Measurements from ENCODE around the gene CTDSP1.

CTDSP1 gene

DNA sequence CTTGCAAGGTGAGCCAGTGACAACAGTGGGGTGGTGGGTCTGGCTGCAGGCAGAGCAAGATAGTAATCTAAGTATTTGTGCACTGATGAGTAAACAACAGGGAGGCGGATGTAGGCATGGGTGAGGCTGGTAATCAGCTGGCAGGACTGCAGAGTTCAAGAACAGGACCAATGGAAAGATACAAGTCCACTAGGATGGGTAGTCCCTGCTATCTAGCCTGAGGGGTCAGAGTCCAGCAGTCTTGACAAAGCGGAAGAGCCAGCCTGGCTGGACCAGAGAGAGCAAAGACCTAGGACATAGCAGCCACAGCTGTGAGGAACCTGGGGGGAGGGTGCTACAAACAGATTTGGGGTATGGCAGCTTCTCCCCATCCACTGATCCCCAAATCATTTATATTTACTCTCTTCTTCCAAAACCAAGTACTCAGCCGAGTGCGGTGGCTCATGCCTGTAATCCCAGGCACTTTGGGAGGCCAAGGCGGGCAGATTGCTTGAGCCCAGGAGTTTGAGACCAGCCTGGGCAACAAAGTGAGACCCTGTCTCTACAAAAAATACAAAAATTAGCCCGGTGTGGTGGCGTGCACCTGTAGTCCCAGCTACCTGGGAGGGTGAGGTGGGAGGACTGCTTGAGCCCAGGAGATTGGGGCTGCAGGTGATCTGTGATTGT is 45.2 kb downstream of the CTDSP1 start:
- Histone ChIP-seq H3K27ac (ENCODE audit: poor library complexity, severe bottlenecking) (no peak overlapping the region), H3K9me3 (ENCODE audit: severe bottlenecking) (no peaks in the 10 kb centered on the region), H3K4me1 (ENCODE audit: insufficient read depth, poor library complexity, severe bottlenecking) (peaks cover 2% of the 10 kb centered on the region), H3K27me3 (ENCODE audit: insufficient read depth, poor library complexity, severe bottlenecking) (no peaks in the 10 kb centered on the region), H3K36me3 (ENCODE audit: low read depth) (peaks cover 10% of the 10 kb centered on the region), H3K4me3 (ENCODE audit: severe bottlenecking) (no peak overlapping the region)
- TF ChIP-seq, protein P1, sequence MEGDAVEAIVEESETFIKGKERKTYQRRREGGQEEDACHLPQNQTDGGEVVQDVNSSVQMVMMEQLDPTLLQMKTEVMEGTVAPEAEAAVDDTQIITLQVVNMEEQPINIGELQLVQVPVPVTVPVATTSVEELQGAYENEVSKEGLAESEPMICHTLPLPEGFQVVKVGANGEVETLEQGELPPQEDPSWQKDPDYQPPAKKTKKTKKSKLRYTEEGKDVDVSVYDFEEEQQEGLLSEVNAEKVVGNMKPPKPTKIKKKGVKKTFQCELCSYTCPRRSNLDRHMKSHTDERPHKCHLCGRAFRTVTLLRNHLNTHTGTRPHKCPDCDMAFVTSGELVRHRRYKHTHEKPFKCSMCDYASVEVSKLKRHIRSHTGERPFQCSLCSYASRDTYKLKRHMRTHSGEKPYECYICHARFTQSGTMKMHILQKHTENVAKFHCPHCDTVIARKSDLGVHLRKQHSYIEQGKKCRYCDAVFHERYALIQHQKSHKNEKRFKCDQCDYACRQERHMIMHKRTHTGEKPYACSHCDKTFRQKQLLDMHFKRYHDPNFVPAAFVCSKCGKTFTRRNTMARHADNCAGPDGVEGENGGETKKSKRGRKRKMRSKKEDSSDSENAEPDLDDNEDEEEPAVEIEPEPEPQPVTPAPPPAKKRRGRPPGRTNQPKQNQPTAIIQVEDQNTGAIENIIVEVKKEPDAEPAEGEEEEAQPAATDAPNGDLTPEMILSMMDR (IDR thresholded peaks at IDR 0.05; ENCODE audit: poor library complexity, severe bottlenecking), result no peak
- no peak for ATAC-seq (ENCODE audit: low read depth)
- no peak for DNase-seq (ENCODE audit: low spot score)

DNA sequence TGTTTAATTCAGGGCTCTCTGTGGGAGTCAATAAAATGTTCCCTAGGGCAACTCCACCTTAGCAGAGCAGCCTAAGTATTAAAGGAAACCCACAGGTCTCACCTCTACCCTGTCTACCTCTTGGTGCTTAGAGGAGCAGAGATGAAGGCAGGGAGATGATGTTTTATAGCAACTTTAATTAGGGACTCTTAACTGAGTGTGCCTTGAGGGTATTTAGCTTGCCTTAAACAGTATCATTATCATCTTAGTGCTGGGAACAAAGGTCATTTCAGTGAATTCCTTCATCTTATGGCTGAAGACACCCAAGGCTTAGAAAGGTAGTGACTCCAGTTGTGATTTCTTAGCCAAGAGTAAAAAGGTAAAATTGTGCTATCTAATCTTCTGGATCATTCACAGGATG is 45.9 kb downstream of the CTDSP1 start:
- ATAC-seq (ENCODE audit: low read depth), result no peak
- DNase-seq (ENCODE audit: low spot score), result no peak
- TF ChIP-seq, protein P1 (IDR thresholded peaks at IDR 0.05; ENCODE audit: poor library complexity, severe bottlenecking), result no peak
- H3K27ac ChIP-seq (ENCODE audit: poor library complexity, severe bottlenecking), result no peak overlapping the region
- no peaks in the 10 kb centered on the region for H3K9me3 ChIP-seq (ENCODE audit: severe bottlenecking)
- peaks cover 2% of the 10 kb centered on the region for H3K4me1 ChIP-seq (ENCODE audit: insufficient read depth, poor library complexity, severe bottlenecking)
- H3K36me3 ChIP-seq (ENCODE audit: low read depth), result peaks cover 18% of the 10 kb centered on the region
- no peak overlapping the region for H3K4me3 ChIP-seq (ENCODE audit: severe bottlenecking)
- no peaks in the 10 kb centered on the region for H3K27me3 ChIP-seq (ENCODE audit: insufficient read depth, poor library complexity, severe bottlenecking)

DNA sequence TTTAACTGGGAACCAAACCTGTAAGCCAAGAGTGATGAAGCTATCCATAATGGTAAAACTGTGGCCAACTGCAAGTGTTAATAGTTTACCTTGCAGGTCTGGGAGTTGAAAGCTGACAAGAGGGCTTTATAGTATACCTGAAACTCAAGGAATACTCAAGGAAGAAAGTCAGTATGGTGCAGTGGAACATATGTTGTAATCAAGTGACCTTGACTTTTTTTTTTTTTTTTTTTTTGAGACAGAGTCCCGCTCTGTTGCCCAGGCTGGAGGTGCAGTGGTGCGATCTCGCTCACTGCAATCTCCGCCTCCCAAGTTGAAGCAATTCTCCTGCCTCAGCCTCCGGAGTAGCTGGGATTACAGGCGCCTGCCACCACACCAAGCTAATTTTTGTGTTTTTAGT is 46.9 kb downstream of the CTDSP1 start:
- DNase-seq (ENCODE audit: low spot score) (no peak), ATAC-seq (ENCODE audit: low read depth) (no peak)
- H3K27me3 ChIP-seq (ENCODE audit: insufficient read depth, poor library complexity, severe bottlenecking), result no peaks in the 10 kb centered on the region
- no peak overlapping the region for H3K4me3 ChIP-seq (ENCODE audit: severe bottlenecking)
- H3K27ac ChIP-seq (ENCODE audit: poor library complexity, severe bottlenecking), result no peak overlapping the region
- TF ChIP-seq, protein P1 (IDR thresholded peaks at IDR 0.05; ENCODE audit: poor library complexity, severe bottlenecking), result no peak
- H3K36me3 ChIP-seq (ENCODE audit: low read depth), result peaks cover 27% of the 10 kb centered on the region
- peaks cover 2% of the 10 kb centered on the region for H3K4me1 ChIP-seq (ENCODE audit: insufficient read depth, poor library complexity, severe bottlenecking)
- H3K9me3 ChIP-seq (ENCODE audit: severe bottlenecking), result no peaks in the 10 kb centered on the region

DNA sequence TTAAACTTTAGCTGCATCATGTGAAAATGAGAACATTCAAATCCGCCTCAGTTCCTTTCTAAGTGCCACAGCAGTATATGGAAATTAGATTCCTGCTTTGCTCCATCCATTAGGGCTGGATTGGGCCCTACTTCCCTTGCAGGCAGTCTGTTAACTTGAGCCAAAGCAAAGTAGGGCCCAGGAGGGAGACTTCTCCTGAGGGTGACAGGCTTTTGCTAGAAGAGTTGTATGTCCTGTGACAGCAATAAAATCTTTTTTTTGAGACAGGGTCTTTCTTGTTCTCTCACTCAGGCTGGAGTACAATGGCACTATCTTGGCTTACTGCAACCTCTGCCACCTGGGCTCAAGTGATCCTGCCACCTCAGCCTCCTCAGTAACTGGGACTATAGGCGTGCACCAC is 47.4 kb downstream of the CTDSP1 start:
- Histone ChIP-seq H3K4me1 (ENCODE audit: insufficient read depth, poor library complexity, severe bottlenecking) (peaks cover 2% of the 10 kb centered on the region), H3K27me3 (ENCODE audit: insufficient read depth, poor library complexity, severe bottlenecking) (no peaks in the 10 kb centered on the region), H3K4me3 (ENCODE audit: severe bottlenecking) (no peak overlapping the region), H3K27ac (ENCODE audit: poor library complexity, severe bottlenecking) (no peak overlapping the region), H3K9me3 (ENCODE audit: severe bottlenecking) (no peaks in the 10 kb centered on the region), H3K36me3 (ENCODE audit: low read depth) (peaks cover 32% of the 10 kb centered on the region)
- ATAC-seq (ENCODE audit: low read depth), result no peak
- TF ChIP-seq, protein P1 (IDR thresholded peaks at IDR 0.05; ENCODE audit: poor library complexity, severe bottlenecking), result no peak
- DNase-seq (ENCODE audit: low spot score), result no peak

DNA sequence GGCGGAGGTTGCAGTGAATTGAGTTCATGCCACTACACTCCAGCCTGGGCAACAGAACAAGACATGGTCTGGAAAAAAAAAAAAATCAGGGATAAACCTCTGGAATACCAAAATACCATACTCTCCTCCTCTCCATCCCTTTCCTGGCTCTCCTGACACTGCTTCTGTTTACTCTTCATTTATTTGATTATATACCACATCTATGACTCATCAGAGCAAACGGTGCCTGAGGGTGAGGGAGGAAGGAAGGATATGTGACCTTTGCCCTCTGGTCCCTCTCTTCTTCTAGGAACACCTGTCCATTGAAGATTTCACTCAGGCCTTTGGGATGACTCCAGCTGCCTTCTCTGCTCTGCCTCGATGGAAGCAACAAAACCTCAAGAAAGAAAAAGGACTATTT is 49.3 kb downstream of the CTDSP1 start:
- H3K9me3 ChIP-seq (ENCODE audit: severe bottlenecking), result no peaks in the 10 kb centered on the region
- peaks cover 2% of the 10 kb centered on the region for H3K4me1 ChIP-seq (ENCODE audit: insufficient read depth, poor library complexity, severe bottlenecking)
- DNase-seq (ENCODE audit: low spot score) (no peak), ATAC-seq (ENCODE audit: low read depth) (peak; percentile 89)
- H3K36me3 ChIP-seq (ENCODE audit: low read depth), result peaks cover 42% of the 10 kb centered on the region
- no peak overlapping the region for H3K27ac ChIP-seq (ENCODE audit: poor library complexity, severe bottlenecking)
- TF ChIP-seq, protein P1 (IDR thresholded peaks at IDR 0.05; ENCODE audit: poor library complexity, severe bottlenecking), result no peak
- H3K4me3 ChIP-seq (ENCODE audit: severe bottlenecking), result no peak overlapping the region
- H3K27me3 ChIP-seq (ENCODE audit: insufficient read depth, poor library complexity, severe bottlenecking), result no peaks in the 10 kb centered on the region

Data from RWPE2 (cell line).